Ecto neural progenitor cell (in vitro differentiated cells): Measurements from ENCODE around the gene FEM1B.
"Not testable (repeated sequence)": the region's sequence is repeated elsewhere in the genome, so short reads cannot be mapped to it uniquely, and the experiment has no call there.

Experiments
- DNase-seq: peaks from one replicate; pipeline ENCODE4 v3.0.0-alpha.2; 2018; ENCODE audit warnings: low spot score

The FEM1B gene

GRCh38 chr15:68277603-68278344 is at the start of gene FEM1B:
FEM1B (plus strand) TSS chr15:68277745; CDS start chr15:68278418, 673 bp downstream.
- peak; percentile 94 for DNase-seq

- DNase-seq: peak; percentile 50
Observed at GRCh38 chr15:68228143-68228970, 49.2 kb upstream of the FEM1B start.

GRCh38 chr15:68228971-68229385 is 48.6 kb upstream of the FEM1B start:
- no peak for DNase-seq

GRCh38 chr15:68229386-68230156 is 48.0 kb upstream of the FEM1B start, which contains the start of gene CLN6:
CLN6 (minus strand) TSS chr15:68229728; CDS start chr15:68229584, 144 bp downstream.
- DNase-seq: peak; percentile 92

GRCh38 chr15:68230157-68231100 is 47.1 kb upstream of the FEM1B start:
- DNase-seq: no peak

- DNase-seq: peak; percentile 54
Observed at GRCh38 chr15:68231102-68231818, 46.3 kb upstream of the FEM1B start.

- DNase-seq: no peak
Observed at GRCh38 chr15:68232449-68232848, 45.1 kb upstream of the FEM1B start.

GRCh38 chr15:68232937-68233336 is 44.6 kb upstream of the FEM1B start:
- DNase-seq: no peak

- no peak for DNase-seq
Observed at GRCh38 chr15:68234060-68234459, 43.5 kb upstream of the FEM1B start.

- not testable (repeated sequence) for DNase-seq
Observed at GRCh38 chr15:68234520-68234919, 43.0 kb upstream of the FEM1B start.

- no peak for DNase-seq
Observed at GRCh38 chr15:68235022-68235421, 42.5 kb upstream of the FEM1B start.

- no peak for DNase-seq
Observed at GRCh38 chr15:68239025-68239424, 38.5 kb upstream of the FEM1B start.

GRCh38 chr15:68241088-68241935 is 36.2 kb upstream of the FEM1B start:
- no peak for DNase-seq

GRCh38 chr15:68244235-68244634 is 33.3 kb upstream of the FEM1B start:
- no peak for DNase-seq

GRCh38 chr15:68249058-68249713 is 28.4 kb upstream of the FEM1B start:
- no peak for DNase-seq

GRCh38 chr15:68252925-68253534 is 24.5 kb upstream of the FEM1B start:
- no peak for DNase-seq

GRCh38 chr15:68256675-68257450 is 20.7 kb upstream of the FEM1B start:
- DNase-seq: peak; percentile 89

- DNase-seq: no peak
Observed at GRCh38 chr15:68258692-68259091, 18.9 kb upstream of the FEM1B start.
